HepG2 (cell line): ENCODE results near the gene COL5A1. TPM values are rescaled to one million over a fixed set of nuclear protein-coding genes. Genes with fewer than 3 reads are reported as not detected.

ENCODE experiments used
- ATAC-seq: fragments of 200-7000 bp; cut with Tn5 transposase; 3 replicates; pipeline ENCODE4 v1.9.1; 2020; ENCODE audit warnings: mild to moderate bottlenecking, moderate library complexity
- BruUV-seq: library from RNA; stranded (reverse); fragments of 400-500 nt; replicated peaks from 2 replicates; lab custom pipeline; 2021; lab: Mats Ljungman, UMichigan
- CTCF ChIA-PET: fragments of 300-600 bp; formaldehyde crosslinking; extraction: SDS; loops from one replicate; lab custom pipeline; 2021; ENCODE audit warnings: low total read pairs, inconsistent platforms, low intra/inter-chr PET ratio; lab: Yijun Ruan, JAX
- POLR2A ChIA-PET: fragments of 350-600 bp; sonication (Branson Sonifier 250); formaldehyde crosslinking; loops from one replicate; lab custom pipeline; 2020; ENCODE audit warnings: antibody characterized with exemption, inconsistent platforms; lab: Yijun Ruan, JAX
- DNase-seq: peaks from one replicate; pipeline ENCODE4 v3.0.0-alpha.2; 2015; ENCODE audit warnings: low spot score
- FAIRE-seq: peaks from 3 replicates; lab custom pipeline; 2011; peaks lifted over from hg19 to GRCh38; lab: Jason Lieb, UNC
- H2AFZ ChIP-seq: one replicate; pipeline ENCODE4 v1.6.1; 2011; ENCODE audit warnings: low read length, inconsistent platforms
- H3K27ac ChIP-seq: fragments of 300-600 bp; 3 replicates; pipeline ENCODE4 v1.8.0; 2011; ENCODE audit warnings: mixed run types, mild to moderate bottlenecking, mixed read lengths, low read length, inconsistent platforms; ENCODE audit not compliant: insufficient read depth; ENCODE audit errors: extremely low read length
- H3K27me3 ChIP-seq, 2 experiments: fragments of 200-600 bp in 1 of 2; 2 replicates in 1 of 2; 3 replicates in 1 of 2; pipeline versions ENCODE4 v1.6.0 to v1.8.0; 2011; ENCODE audit warnings: low read length in 2 of 2, mild to moderate bottlenecking in 2 of 2, moderate library complexity in 2 of 2, inconsistent platforms in 1 of 2; ENCODE audit not compliant: insufficient read depth in 2 of 2, control insufficient read depth in 1 of 2
- H3K36me3 ChIP-seq, 2 experiments: fragments of 200-600 bp in 1 of 2; replicated peaks in 1 of 2; 2 replicates in 1 of 2; 3 replicates in 1 of 2; pipeline versions ENCODE4 v1.5.1 to v1.8.0; 2011; ENCODE audit warnings: low read length in 2 of 2, inconsistent platforms in 1 of 2; ENCODE audit not compliant: insufficient read depth in 2 of 2, control insufficient read depth in 1 of 2
- H3K4me1 ChIP-seq: 2 replicates; pipeline ENCODE4 v1.5.1; 2012; ENCODE audit warnings: low read length, inconsistent platforms; ENCODE audit not compliant: insufficient read depth
- H3K4me2 ChIP-seq: 2 replicates; pipeline ENCODE4 v1.6.0; 2011; ENCODE audit warnings: low read depth, low read length, inconsistent platforms
- H3K4me3 ChIP-seq, 3 experiments: fragments of 200-600 bp in 1 of 3; sonication (generic), shearing (Covaris generic) in 1 of 3; replicated peaks in 1 of 3; 2 replicates each; pipeline ENCODE4 v1.5.1; 2011 to 2016; ENCODE audit warnings: low read length in 3 of 3, inconsistent platforms in 2 of 3, low read depth in 2 of 3, mild to moderate bottlenecking in 2 of 3, control low read depth in 1 of 3, mixed read lengths in 1 of 3; ENCODE audit not compliant: insufficient read depth in 1 of 3
- H3K79me2 ChIP-seq: one replicate; pipeline ENCODE4 v1.6.1; 2011; ENCODE audit warnings: low read length, inconsistent platforms; ENCODE audit not compliant: insufficient read depth
- H3K9ac ChIP-seq: 2 replicates; pipeline ENCODE4 v1.6.0; 2011; ENCODE audit warnings: mild to moderate bottlenecking, low read depth, low read length, inconsistent platforms; ENCODE audit not compliant: insufficient read depth
- H3K9me3 ChIP-seq: 2 replicates; pipeline ENCODE4 v1.5.1; 2012; ENCODE audit warnings: mild to moderate bottlenecking, low read length
- H4K20me1 ChIP-seq: 2 replicates; pipeline ENCODE4 v1.6.0; 2011; ENCODE audit warnings: inconsistent platforms, mild to moderate bottlenecking, low read length, moderate library complexity; ENCODE audit not compliant: insufficient read depth
- ATF6 ChIP-seq: sonication (generic); formaldehyde crosslinking; conservative IDR thresholded peaks from 2 replicates; pipeline ENCODE4 v1.4.0; 2020; ENCODE audit warnings: missing genetic modification reagents
- CHCHD3 ChIP-seq: sonication (generic); formaldehyde crosslinking; IDR thresholded peaks from 2 replicates; pipeline ENCODE4 v1.8.0; 2022; ENCODE audit warnings: mild to moderate bottlenecking, missing genetic modification reagents, moderate library complexity
- CTCF ChIP-seq: sonication (generic); formaldehyde crosslinking; IDR thresholded peaks from 2 replicates; pipeline ENCODE4 v1.5.0; 2020; ENCODE audit warnings: mild to moderate bottlenecking, missing genetic modification reagents, moderate library complexity
- FOXM1 ChIP-seq: sonication (generic); formaldehyde crosslinking; IDR thresholded peaks from 2 replicates; pipeline ENCODE4 v1.5.0; 2020; ENCODE audit warnings: missing genetic modification reagents
- GLI4 ChIP-seq: sonication (generic); formaldehyde crosslinking; IDR thresholded peaks from 2 replicates; pipeline ENCODE4 v1.5.1; 2020; ENCODE audit warnings: missing genetic modification reagents, mild to moderate bottlenecking, moderate library complexity, borderline replicate concordance
- THRA ChIP-seq: sonication (generic); formaldehyde crosslinking; IDR thresholded peaks from 2 replicates; pipeline ENCODE4 v1.4.0; 2020; ENCODE audit warnings: missing genetic modification reagents, borderline replicate concordance
- TIGD3 ChIP-seq: sonication (generic); formaldehyde crosslinking; IDR thresholded peaks from 2 replicates; pipeline ENCODE4 v1.5.1; 2020; ENCODE audit warnings: mild to moderate bottlenecking, missing genetic modification reagents, borderline replicate concordance
- ZNF296 ChIP-seq: sonication (generic); formaldehyde crosslinking; conservative IDR thresholded peaks from 2 replicates; pipeline ENCODE4 v1.5.0; 2020; ENCODE audit warnings: mild to moderate bottlenecking, missing genetic modification reagents
- ZNF577 ChIP-seq: sonication (generic); formaldehyde crosslinking; IDR thresholded peaks from 2 replicates; pipeline ENCODE4 v1.4.0; 2020; ENCODE audit warnings: mild to moderate bottlenecking, low read depth, missing genetic modification reagents, borderline replicate concordance
- ZNF597 ChIP-seq: sonication (generic); formaldehyde crosslinking; IDR thresholded peaks from 2 replicates; pipeline ENCODE4 v1.5.0; 2020; ENCODE audit warnings: missing genetic modification reagents
- ZNF761 ChIP-seq: sonication (generic); formaldehyde crosslinking; conservative IDR thresholded peaks from 2 replicates; pipeline ENCODE4 v1.4.0; 2020; ENCODE audit warnings: mild to moderate bottlenecking, missing genetic modification reagents
- ZNF773 ChIP-seq: sonication (generic); formaldehyde crosslinking; IDR thresholded peaks from 2 replicates; pipeline ENCODE4 v1.4.0; 2020; ENCODE audit warnings: missing genetic modification reagents, borderline replicate concordance
- ZSCAN31 ChIP-seq: sonication (generic); formaldehyde crosslinking; IDR thresholded peaks from 2 replicates; pipeline ENCODE4 v1.5.0; 2020; ENCODE audit warnings: low read depth, mild to moderate bottlenecking, missing genetic modification reagents
- WGBS: methylation state at CpG from one replicate; pipeline ENCODE4 v1.1.6; 2017; ENCODE audit warnings: low lambda C conversion rate; 5-methylcytosine and 5-hydroxymethylcytosine counted together
- in situ Hi-C: cut with HindIII; loops from 2 replicates; pipeline ENCODE4 v1.10.0; 2017; ENCODE audit warnings: low pct_unique_long_range_greater_than_20kb; ENCODE audit not compliant: extremely low pct_ligation_motif_present
- intact Hi-C: fragments of 100-400 bp; cut with micrococcal nuclease; formaldehyde crosslinking; loops from one replicate; pipeline ENCODE4 v1.10.0; 2022; ENCODE audit not compliant: unreplicated experiment
- polyA plus RNA-seq, 8 experiments: library from polyadenylated mRNA; depleted of rRNA in 3 of 8; stranded (reverse) in 7 of 8; unstranded in 1 of 8; fragments of >200 nt; fragmentation: Illumina TruSeq in 4 of 8; extraction: Trizol in 4 of 8; gene quantifications; 2 replicates each; pipeline versions ENCODE4 v1.2.1 to v1.2.3, GENCODE V29; 2011 to 2016; ENCODE audit warnings: low read depth in 4 of 8, missing spikeins in 1 of 8, mixed read lengths in 1 of 8; ENCODE audit not compliant: insufficient read depth in 1 of 8
- total RNA-seq, 5 experiments: library from RNA; depleted of rRNA; stranded (reverse); fragments of >200 nt; fragmentation: Illumina TruSeq; extraction: Trizol; gene quantifications; 2 replicates each; pipeline ENCODE4 v1.2.3, GENCODE V29; 2016; ENCODE audit warnings: low read depth in 1 of 5

Gene COL5A1
- total and polyA plus RNA-seq, 2 of the 13 experiments (the other 11 are each of a cell fraction or from before 2014, with no cell fraction given) = not detected

- TF ChIP-seq TIGD3 = no peak
Observed at GRCh38 chr9:134623258-134624066, 18.1 kb upstream of the COL5A1 start (continued).

GRCh38 chr9:134624137-134624591 lies 17.4 kb upstream of the COL5A1 start:
- intact Hi-C loops = no loop called here
- no peak for ATAC-seq
- no peak overlapping the region for H3K4me2 ChIP-seq
- in situ Hi-C loops = no loop called here
- no peak overlapping the region for H3K27ac ChIP-seq
- POLR2A ChIA-PET = no interaction called here
- no peak overlapping the region for H3K9ac ChIP-seq
- H3K36me3 ChIP-seq = no peaks in the 10 kb centered on the region
- H4K20me1 ChIP-seq = peaks cover 3% of the 10 kb centered on the region
- WGBS = 23% methylated on average over 14 of the region's 14 CpGs
- H3K9me3 ChIP-seq = no peaks in the 10 kb centered on the region
- H3K4me1 ChIP-seq = no peaks in the 10 kb centered on the region
- peaks cover 11 to 92% of the 10 kb centered on the region in 2 experiments for H3K27me3 ChIP-seq
- no peak overlapping the region for H2AFZ ChIP-seq
- DNase-seq = no peak
- no peaks in the 10 kb centered on the region for H3K79me2 ChIP-seq
- CTCF ChIA-PET = no interaction called here
- H3K4me3 ChIP-seq = no peak overlapping the region
- FAIRE-seq = no peak
- no TSS peak for BruUV-seq
- TF ChIP-seq ZNF577 (CRISPR knock-in tag) = no peak
- no peak for TF ChIP-seq GLI4
- no peak for TF ChIP-seq ZNF296 (CRISPR knock-in tag)
- no peak for TF ChIP-seq CHCHD3 (CRISPR knock-in tag)
- TF ChIP-seq ZSCAN31 (CRISPR knock-in tag) = no peak
- no peak for TF ChIP-seq ZNF773
- no peak for TF ChIP-seq ATF6 (CRISPR knock-in tag)
- TF ChIP-seq CTCF (CRISPR knock-in tag) = no peak
- TF ChIP-seq THRA (CRISPR knock-in tag) = no peak
- no peak for TF ChIP-seq ZNF597 (CRISPR knock-in tag)
- TF ChIP-seq ZNF761 (CRISPR knock-in tag) = no peak
- no peak for TF ChIP-seq FOXM1 (CRISPR knock-in tag)
